Parathyroid adenoma (tissue), 2 donors: ENCODE results near the gene FDPS.

Source experiments
- H2AFZ ChIP-seq: fragments of 300-600 bp; sonication (generic); one replicate; pipeline ENCODE4 v1.7.0; 2017; ENCODE audit warnings: antibody characterized with exemption, mild to moderate bottlenecking
- H3K27ac ChIP-seq: fragments of 300-600 bp; sonication (generic); one replicate; pipeline ENCODE4 v1.7.0; 2017
- H3K27me3 ChIP-seq: fragments of 300-600 bp; sonication (generic); one replicate; pipeline ENCODE4 v1.7.0; 2017; ENCODE audit warnings: low read length; ENCODE audit not compliant: control insufficient read depth, insufficient read depth
- H3K36me3 ChIP-seq: fragments of 300-600 bp; sonication (generic); one replicate; pipeline ENCODE4 v1.7.0; 2017; ENCODE audit warnings: low read length; ENCODE audit not compliant: control insufficient read depth, insufficient read depth
- H3K4me1 ChIP-seq: fragments of 300-600 bp; sonication (generic); one replicate; pipeline ENCODE4 v1.7.0; 2017; ENCODE audit warnings: control low read depth
- H3K4me2 ChIP-seq: fragments of 300-600 bp; sonication (generic); one replicate; pipeline ENCODE4 v1.7.0; 2017; ENCODE audit warnings: low read length
- H3K4me3 ChIP-seq: fragments of 300-600 bp; sonication (generic); one replicate; pipeline ENCODE4 v1.7.0; 2017; ENCODE audit warnings: low read depth, low read length
- H3K79me2 ChIP-seq: fragments of 300-600 bp; sonication (generic); one replicate; pipeline ENCODE4 v1.7.0; 2017; ENCODE audit warnings: control low read depth
- H3K9ac ChIP-seq: fragments of 300-600 bp; sonication (generic); one replicate; pipeline ENCODE4 v1.7.0; 2017; ENCODE audit warnings: mild to moderate bottlenecking
- H3K9me3 ChIP-seq: fragments of 300-600 bp; sonication (generic); one replicate; pipeline ENCODE4 v1.7.0; 2017; ENCODE audit warnings: low read length; ENCODE audit not compliant: control insufficient read depth
- CTCF ChIP-seq: fragments of 300-600 bp; sonication (generic); IDR thresholded peaks from one replicate; pipeline ENCODE4 v1.7.0; 2017; ENCODE audit warnings: antibody characterized with exemption, mild to moderate bottlenecking
- donor health status: primary hyperparathyroidism.

The FDPS gene

DNA sequence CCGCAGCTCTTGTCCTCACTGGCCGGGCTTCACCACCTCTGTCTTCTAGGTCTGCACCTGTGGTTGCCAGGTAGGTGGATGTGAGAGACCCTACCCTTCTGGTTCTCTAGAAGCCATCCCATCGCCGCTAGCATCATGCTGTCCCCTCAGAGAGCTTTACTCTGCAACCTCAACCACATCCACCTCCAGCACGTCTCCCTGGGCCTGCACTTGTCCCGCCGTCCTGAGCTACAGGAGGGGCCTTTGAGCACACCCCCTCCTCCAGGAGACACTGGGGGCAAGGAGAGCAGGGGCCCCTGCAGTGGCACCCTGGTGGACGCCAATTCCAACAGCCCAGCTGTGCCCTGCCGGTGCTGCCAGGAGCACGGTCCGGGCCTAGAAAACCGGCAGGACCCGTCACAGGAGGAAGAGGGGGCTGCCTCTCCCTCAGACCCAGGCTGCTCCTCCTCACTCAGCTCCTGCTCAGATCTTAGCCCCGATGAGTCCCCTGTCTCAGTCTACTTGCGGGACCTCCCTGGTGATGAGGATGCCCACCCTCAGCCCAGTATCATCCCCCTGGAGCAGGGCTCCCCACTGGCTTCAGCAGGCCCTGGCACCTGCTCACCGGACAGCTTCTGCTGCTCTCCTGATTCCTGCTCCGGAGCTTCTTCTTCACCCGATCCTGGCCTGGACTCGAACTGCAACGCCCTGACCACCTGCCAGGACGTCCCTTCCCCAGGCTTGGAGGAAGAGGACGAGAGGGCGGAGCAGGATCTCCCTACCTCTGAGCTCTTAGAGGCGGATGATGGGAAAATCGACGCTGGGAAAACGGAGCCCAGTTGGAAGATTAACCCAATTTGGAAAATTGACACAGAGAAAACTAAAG lies 13.2 kb downstream of the FDPS start:
- Histone ChIP-seq H2AFZ (no peak overlapping the region), H3K36me3 (no peaks in the 10 kb centered on the region), H3K4me2 (peak overlapping the region; percentile 100), H3K27ac (no peak overlapping the region), H3K79me2 (no peaks in the 10 kb centered on the region), H3K27me3 (no peaks in the 10 kb centered on the region), H3K4me3 (peak overlapping the region; percentile 6), H3K9me3 (no peaks in the 10 kb centered on the region), H3K4me1 (no peaks in the 10 kb centered on the region), H3K9ac (no peak overlapping the region)
- no peak for TF ChIP-seq CTCF

- H3K4me1 ChIP-seq = no peaks in the 10 kb centered on the region
- H3K27ac ChIP-seq = peak overlapping the region; percentile 95
- TF ChIP-seq CTCF = no peak
- no peaks in the 10 kb centered on the region for H3K36me3 ChIP-seq
- no peaks in the 10 kb centered on the region for H3K27me3 ChIP-seq
- H3K9me3 ChIP-seq = no peaks in the 10 kb centered on the region
- peak overlapping the region; percentile 6 for H3K4me3 ChIP-seq
- peak overlapping the region; percentile 82 for H2AFZ ChIP-seq
- peak overlapping the region; percentile 100 for H3K4me2 ChIP-seq
- no peak overlapping the region for H3K9ac ChIP-seq
- H3K79me2 ChIP-seq = no peaks in the 10 kb centered on the region
Measured at GRCh38 chr1:155322571-155322952, 13.9 kb downstream of the FDPS start.

GRCh38 chr1:155322953-155323728 lies 14.5 kb downstream of the FDPS start:
- peak overlapping the region; percentile 95 for H3K27ac ChIP-seq
- peak overlapping the region; percentile 100 for H3K4me2 ChIP-seq
- no peaks in the 10 kb centered on the region for H3K36me3 ChIP-seq
- no peaks in the 10 kb centered on the region for H3K79me2 ChIP-seq
- peak overlapping the region; percentile 82 for H2AFZ ChIP-seq
- no peak overlapping the region for H3K9ac ChIP-seq
- no peaks in the 10 kb centered on the region for H3K4me1 ChIP-seq
- H3K27me3 ChIP-seq = no peaks in the 10 kb centered on the region
- peak overlapping the region; percentile 99 for H3K4me3 ChIP-seq
- TF ChIP-seq CTCF = peak; percentile 86
- H3K9me3 ChIP-seq = no peaks in the 10 kb centered on the region

GRCh38 chr1:155323729-155324036 lies 15.0 kb downstream of the FDPS start:
- no peak for TF ChIP-seq CTCF
- no peaks in the 10 kb centered on the region for H3K4me1 ChIP-seq
- H3K27ac ChIP-seq = peak overlapping the region; percentile 95
- no peaks in the 10 kb centered on the region for H3K27me3 ChIP-seq
- peak overlapping the region; percentile 100 for H3K4me2 ChIP-seq
- H3K9ac ChIP-seq = no peak overlapping the region
- peak overlapping the region; percentile 82 for H2AFZ ChIP-seq
- no peaks in the 10 kb centered on the region for H3K9me3 ChIP-seq
- H3K36me3 ChIP-seq = no peaks in the 10 kb centered on the region
- peak overlapping the region; percentile 99 for H3K4me3 ChIP-seq
- no peaks in the 10 kb centered on the region for H3K79me2 ChIP-seq
